ENCODE measurements around the gene CPB2. TPM values are rescaled to one million over a fixed set of nuclear protein-coding genes. Genes with fewer than 3 reads are reported as not detected.
A peak's percentile ranks its signal among the peaks of the same experiment; 100 is the strongest.

CPB2 gene
- total RNA-seq, 1 donor from 2014 or later = not detected

DNA sequence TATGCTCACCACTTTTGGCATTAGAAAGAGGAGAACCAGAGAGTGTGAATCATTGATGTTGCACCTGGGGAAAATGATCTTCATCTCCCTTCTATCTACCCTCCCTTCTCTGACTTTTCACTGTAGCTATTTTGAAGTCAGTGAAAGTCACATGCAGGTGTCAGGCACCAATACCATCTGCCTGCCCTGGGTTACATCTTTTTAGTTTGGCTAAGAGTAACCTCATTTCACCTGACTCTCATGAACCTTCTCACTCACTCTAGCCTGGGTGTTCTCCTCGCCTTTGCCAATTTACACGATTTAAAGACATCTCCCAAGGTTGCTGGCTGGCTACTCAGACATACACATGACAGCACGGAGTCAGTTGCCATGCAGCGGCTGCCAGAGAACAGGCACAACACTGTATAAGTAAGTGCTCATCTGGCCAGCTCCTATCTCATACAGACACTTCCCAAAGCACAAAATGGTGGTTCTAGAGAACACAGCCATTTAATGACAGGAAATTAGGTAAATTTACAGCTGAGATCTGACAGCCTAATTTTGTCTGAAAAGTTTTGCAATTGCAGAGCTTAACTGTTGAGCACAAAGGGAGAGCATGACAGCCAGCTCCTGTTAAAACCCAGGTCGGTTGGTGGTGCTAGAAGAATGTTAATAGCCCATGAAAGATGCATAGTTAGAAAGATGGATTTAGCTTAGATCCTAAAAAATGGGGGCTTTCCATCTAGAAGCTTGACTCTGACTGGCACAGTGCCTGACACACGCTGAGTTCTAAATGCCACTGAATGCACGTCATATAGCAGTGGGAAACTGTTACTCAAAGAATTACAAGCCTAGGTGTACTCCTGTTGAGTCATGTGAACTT is 44.7 kb upstream of the CPB2 start:
- ATAC-seq (ENCODE audit: low read depth) (no peak), DNase-seq (no peak)
- H3K4me3 Mint-ChIP-seq = no peak overlapping the region
- peaks cover 90% of the 10 kb centered on the region for H3K36me3 Mint-ChIP-seq (ENCODE audit: low read depth)
- no peaks in the 10 kb centered on the region for H3K9me3 Mint-ChIP-seq
- intact Hi-C loops (cut with micrococcal nuclease) = loop anchor here (5.0 kb wide), 1 partner anchor 33 kb away; the partner anchor contains the start of gene LCP1
- TF ChIP-seq, protein P1, sequence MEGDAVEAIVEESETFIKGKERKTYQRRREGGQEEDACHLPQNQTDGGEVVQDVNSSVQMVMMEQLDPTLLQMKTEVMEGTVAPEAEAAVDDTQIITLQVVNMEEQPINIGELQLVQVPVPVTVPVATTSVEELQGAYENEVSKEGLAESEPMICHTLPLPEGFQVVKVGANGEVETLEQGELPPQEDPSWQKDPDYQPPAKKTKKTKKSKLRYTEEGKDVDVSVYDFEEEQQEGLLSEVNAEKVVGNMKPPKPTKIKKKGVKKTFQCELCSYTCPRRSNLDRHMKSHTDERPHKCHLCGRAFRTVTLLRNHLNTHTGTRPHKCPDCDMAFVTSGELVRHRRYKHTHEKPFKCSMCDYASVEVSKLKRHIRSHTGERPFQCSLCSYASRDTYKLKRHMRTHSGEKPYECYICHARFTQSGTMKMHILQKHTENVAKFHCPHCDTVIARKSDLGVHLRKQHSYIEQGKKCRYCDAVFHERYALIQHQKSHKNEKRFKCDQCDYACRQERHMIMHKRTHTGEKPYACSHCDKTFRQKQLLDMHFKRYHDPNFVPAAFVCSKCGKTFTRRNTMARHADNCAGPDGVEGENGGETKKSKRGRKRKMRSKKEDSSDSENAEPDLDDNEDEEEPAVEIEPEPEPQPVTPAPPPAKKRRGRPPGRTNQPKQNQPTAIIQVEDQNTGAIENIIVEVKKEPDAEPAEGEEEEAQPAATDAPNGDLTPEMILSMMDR (IDR thresholded peaks at IDR 0.05) = no peak
- CTCF ChIA-PET = interaction anchor here (2.8 kb wide), 1 partner anchor 11 kb away, joined by 15 read pairs; no protein-coding TSS in a partner anchor
- H3K4me1 Mint-ChIP-seq = peaks cover 4% of the 10 kb centered on the region
- peak overlapping the region; percentile 15 for H3K27ac Mint-ChIP-seq
- H3K27me3 Mint-ChIP-seq = no peaks in the 10 kb centered on the region
- POLR2A ChIA-PET = interaction anchor here (0.9 to 1.8 kb wide), 3 partner anchors 8 to 21 kb away, joined by 3 to 6 read pairs (median 4); no protein-coding TSS in a partner anchor

DNA sequence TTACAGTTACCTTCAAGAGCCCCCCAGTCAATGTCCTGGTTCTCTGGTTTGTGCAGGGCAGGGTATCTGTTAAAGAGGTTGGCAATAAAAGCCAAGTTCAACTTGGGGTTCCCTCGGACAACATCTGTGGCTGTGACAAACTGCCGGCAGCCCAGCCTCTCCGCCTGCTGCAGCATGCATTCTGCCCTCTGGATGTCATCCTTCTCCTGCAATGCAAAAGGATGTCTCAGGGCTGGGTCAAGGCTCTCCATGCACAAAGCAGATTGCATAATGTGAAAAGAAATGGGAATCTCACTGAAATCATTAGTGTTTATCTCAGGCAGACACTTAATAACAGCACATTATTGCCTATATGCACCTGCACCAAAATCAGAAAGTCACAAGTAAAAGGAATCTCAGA is 42.1 kb upstream of the CPB2 start:
- no peaks in the 10 kb centered on the region for H3K27me3 Mint-ChIP-seq
- DNase-seq (no peak), ATAC-seq (ENCODE audit: low read depth) (no peak)
- no peaks in the 10 kb centered on the region for H3K9me3 Mint-ChIP-seq
- no peak overlapping the region for H3K27ac Mint-ChIP-seq
- peaks cover 4% of the 10 kb centered on the region for H3K4me1 Mint-ChIP-seq
- CTCF ChIA-PET = no interaction called here
- POLR2A ChIA-PET = no interaction called here
- H3K4me3 Mint-ChIP-seq = no peak overlapping the region
- intact Hi-C loops (cut with micrococcal nuclease) = loop anchor here (5.0 kb wide), 1 partner anchor 35 kb away; the partner anchor contains the start of gene LCP1
- H3K36me3 Mint-ChIP-seq (ENCODE audit: low read depth) = peaks cover 89% of the 10 kb centered on the region
- TF ChIP-seq, protein P1 (IDR thresholded peaks at IDR 0.05) = no peak

DNA sequence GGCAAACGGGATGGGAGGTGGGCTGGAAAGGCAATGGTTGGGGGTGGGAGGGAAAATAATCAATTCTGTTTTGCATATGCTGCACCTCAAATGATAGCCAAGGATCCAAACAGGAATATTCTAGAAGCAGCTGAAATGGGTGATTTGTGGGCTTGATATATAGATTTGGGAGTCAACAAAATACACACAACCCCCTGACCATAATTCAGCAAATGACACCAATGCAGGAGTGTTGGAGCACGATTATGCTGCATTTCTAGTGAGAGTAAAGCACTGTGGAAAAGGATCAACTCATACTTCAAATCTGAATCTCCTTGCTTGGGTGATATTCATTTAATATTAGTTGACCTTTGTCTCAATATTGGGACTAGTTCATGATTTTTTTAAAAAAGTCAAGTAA is 41.1 kb upstream of the CPB2 start:
- H3K36me3 Mint-ChIP-seq (ENCODE audit: low read depth) = peaks cover 88% of the 10 kb centered on the region
- H3K27ac Mint-ChIP-seq = no peak overlapping the region
- intact Hi-C loops (cut with micrococcal nuclease) = loop anchor here (2.0 to 5.0 kb wide), 2 partner anchors 15 to 36 kb away; partner anchors contain the start of gene LCP1
- ChIA-PET POLR2A (no interaction called here), CTCF (no interaction called here)
- no peaks in the 10 kb centered on the region for H3K27me3 Mint-ChIP-seq
- TF ChIP-seq, protein P1 (IDR thresholded peaks at IDR 0.05) = no peak
- ATAC-seq (ENCODE audit: low read depth) (no peak), DNase-seq (no peak)
- H3K4me3 Mint-ChIP-seq = no peak overlapping the region
- peaks cover 4% of the 10 kb centered on the region for H3K4me1 Mint-ChIP-seq
- H3K9me3 Mint-ChIP-seq = no peaks in the 10 kb centered on the region

DNA sequence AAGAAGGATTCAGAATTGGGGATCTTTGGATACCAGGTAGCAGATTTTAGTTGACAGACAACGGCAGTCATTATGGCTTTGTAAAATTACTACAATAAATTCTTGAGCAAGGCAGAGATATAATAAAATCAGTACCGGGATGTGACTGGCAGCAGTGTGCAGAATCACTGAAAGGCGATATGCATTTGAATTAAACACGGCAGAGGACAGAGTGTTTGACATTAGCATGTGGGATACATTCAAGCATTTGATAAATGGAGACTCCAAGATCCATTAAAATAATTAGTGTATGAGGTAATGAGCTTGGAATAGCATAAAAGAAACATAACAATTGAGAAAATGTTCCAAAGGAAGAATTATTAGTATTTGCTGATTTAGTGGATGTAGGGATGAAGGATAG is 40.3 kb upstream of the CPB2 start:
- Mint-ChIP-seq H3K27ac (no peak overlapping the region), H3K36me3 (ENCODE audit: low read depth) (peaks cover 88% of the 10 kb centered on the region), H3K4me1 (peaks cover 2% of the 10 kb centered on the region), H3K4me3 (no peak overlapping the region), H3K9me3 (no peaks in the 10 kb centered on the region), H3K27me3 (no peaks in the 10 kb centered on the region)
- TF ChIP-seq, protein P1 (IDR thresholded peaks at IDR 0.05) = no peak
- ChIA-PET CTCF (interaction anchor here (1.5 kb wide), 1 partner anchor 15 kb away, joined by 7 read pairs; no protein-coding TSS in a partner anchor), POLR2A (no interaction called here)
- no peak for ATAC-seq (ENCODE audit: low read depth)
- no peak for DNase-seq
- intact Hi-C loops (cut with micrococcal nuclease) = loop anchor here (2.0 to 5.0 kb wide), 2 partner anchors 16 to 37 kb away; partner anchors contain the start of gene LCP1

DNA sequence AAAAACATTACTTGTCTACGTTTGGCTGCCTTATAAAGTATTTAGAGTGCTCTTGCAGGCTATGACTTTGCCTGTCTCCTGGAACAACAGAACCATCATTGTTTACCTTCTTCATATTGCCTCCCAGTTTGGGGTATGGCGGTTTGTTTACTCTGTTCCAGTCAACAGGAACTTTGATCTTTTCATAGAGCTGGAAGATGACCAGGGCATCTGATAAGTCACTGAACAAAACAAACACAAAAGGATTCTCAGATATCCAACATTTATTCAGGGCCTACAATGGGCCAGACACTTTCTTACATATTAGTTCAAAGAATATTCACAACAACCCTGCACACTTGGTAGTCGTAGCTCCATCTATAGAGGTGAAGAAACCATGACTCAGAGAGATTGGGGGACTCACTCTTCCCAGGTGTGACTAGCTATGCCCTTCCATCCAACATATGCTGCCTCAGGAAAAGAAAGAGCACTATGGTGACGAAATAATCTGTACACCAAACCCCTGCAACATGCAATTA is 38.4 kb upstream of the CPB2 start:
- Mint-ChIP-seq H3K4me3 (no peak overlapping the region), H3K36me3 (ENCODE audit: low read depth) (peaks cover 87% of the 10 kb centered on the region), H3K9me3 (no peaks in the 10 kb centered on the region), H3K4me1 (no peaks in the 10 kb centered on the region), H3K27me3 (no peaks in the 10 kb centered on the region), H3K27ac (no peak overlapping the region)
- CTCF ChIA-PET = no interaction called here
- DNase-seq = no peak
- POLR2A ChIA-PET = no interaction called here
- intact Hi-C loops (cut with micrococcal nuclease) = no loop called here
- ATAC-seq (ENCODE audit: low read depth) = no peak
- TF ChIP-seq, protein P1 (IDR thresholded peaks at IDR 0.05) = no peak
